HG03039 (cell line): ENCODE measurements around the gene PIAS4.

ENCODE experiments used
- ATAC-seq: cut with Tn5 transposase; IDR thresholded peaks from one replicate; pipeline ENCODE4 v1.9.1; 2021; ENCODE audit warnings: mild to moderate bottlenecking, moderate library complexity; ENCODE audit not compliant: unreplicated experiment

The PIAS4 gene

DNA sequence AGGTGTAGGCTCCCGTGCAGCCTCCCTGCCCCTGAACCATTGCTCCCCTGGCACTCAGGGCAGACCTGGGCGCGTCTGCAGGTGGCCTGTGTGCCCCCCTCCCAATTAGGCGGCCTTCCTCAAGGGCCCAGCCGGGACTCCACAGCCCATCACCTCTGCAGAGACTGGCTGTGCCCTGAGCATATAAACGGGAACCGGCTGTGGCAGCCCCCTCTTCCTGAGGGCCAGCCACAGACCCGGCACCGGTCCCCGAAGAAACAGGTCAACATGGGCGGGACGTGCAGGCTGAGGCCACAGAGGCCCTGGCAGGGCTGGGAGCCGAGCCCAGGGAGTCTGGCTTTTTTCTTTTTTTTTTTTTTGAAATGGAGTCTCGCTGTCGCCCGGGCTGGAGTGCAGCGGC, 12.0 kb downstream of the PIAS4 start:
- ATAC-seq = no peak

DNA sequence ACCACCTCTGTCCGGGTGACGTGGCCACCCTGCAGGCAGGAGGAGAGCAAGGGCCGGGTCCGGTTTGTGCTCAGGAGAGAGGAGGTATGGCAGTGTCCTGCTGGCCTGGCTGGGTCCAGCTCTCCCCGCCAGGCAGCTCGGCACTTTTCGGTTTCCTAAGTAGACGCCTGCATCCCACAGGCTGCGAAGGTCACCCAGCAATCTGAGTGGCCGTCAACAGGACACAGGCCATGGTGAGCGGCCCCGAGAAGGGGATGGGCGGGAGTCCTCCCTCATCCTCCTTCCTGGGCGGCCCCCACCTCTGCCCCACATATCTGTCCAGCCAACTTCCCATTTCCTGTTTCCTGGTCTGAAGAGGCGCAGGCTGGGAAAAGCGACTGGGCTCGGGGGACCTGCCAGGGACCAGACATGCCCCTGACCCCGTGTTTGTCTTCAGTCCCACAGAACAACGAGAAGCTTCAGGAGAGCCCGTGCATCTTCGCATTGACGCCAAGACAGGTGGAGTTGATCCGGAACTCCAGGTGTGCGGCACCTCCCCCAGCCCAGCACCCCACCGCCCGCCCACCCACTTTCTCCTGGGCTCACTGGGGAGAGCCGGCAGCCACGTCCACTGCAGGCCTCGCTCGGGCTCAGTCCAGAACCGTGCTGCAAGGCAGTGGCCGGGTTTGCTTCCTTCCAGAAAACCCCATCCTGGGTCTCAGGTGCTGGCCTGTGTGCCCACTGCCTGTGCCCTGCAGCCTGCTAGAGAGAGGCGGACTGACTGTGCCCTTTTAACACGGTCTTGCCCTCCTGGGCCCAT, 16.3 kb downstream of the PIAS4 start:
- no peak for ATAC-seq

DNA sequence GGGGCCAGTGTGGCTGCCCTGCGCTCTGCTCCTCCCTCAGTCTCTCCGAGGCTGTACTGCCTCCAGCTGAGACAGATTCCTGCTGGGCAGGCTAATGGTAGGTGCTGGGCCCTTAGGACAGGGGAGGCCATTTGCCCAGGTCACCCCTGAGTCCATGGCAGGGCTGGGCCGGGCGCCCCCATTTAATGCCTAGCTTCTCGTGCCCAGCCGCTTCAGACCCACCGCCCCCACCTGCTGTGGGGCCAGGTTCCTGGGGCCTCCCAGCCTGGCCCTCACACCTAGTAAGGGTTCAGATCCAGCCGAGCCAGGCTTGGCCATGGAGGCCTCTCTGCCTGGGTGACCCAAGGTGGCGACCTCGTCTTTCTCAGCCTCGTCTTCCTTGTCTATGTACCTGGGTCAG, 17.8 kb downstream of the PIAS4 start:
- ATAC-seq = no peak

DNA sequence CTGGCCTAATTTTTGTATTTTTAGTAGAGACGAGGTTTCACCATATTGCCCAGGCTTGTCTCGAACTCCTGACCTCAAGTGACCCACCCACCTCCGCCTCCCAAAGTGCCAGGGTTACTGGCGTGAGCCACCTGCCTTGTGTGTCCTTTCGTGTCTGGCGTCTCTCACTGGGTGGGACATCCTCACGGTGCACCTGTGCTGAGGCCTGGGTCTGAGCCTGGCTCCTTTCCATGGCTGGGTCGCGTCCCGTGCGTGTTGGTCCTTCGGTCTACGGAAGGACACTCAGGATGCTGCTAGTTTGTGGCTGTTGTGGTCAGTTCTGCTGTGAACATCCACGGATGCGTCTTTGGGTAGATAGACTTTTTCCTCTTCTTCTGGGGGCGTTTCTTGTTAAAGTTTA, 19.6 kb downstream of the PIAS4 start:
- no peak for ATAC-seq

DNA sequence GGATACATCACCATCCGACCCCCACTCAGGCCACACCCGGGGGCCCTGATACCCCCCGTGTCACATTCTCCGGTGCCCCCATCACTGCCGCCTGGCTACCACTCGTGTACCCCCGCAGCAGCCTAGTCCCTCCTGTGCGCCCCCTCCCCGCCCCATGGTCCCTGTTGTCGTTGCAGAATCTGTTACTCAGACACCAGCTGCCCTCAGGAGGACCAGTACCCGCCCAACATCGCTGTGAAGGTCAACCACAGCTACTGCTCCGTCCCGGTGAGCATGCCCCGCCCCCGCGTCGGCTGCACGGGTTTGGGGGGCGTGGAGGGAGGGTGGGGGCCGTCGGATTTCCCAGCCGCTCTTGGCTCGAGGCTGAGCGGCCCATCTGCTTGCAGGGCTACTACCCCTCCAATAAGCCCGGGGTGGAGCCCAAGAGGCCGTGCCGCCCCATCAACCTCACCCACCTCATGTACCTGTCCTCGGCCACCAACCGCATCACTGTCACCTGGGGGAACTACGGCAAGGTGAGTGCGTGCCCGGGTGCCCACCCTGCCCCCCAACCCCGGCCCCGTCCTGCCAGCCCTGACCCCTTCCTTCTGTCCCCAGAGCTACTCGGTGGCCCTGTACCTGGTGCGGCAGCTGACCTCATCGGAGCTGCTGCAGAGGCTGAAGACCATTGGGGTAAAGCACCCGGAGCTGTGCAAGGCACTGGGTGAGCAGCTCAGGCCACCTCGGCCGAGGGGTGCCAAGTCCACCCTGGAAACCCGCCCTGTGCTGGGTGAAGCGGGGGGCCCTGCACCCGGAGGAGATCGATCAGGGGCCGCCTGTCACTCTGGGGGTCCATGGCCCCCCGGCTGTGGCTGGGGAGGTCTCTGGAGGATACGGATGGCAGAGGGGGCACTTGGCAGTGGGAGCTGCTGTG, 21.1 kb downstream of the PIAS4 start:
- no peak for ATAC-seq

DNA sequence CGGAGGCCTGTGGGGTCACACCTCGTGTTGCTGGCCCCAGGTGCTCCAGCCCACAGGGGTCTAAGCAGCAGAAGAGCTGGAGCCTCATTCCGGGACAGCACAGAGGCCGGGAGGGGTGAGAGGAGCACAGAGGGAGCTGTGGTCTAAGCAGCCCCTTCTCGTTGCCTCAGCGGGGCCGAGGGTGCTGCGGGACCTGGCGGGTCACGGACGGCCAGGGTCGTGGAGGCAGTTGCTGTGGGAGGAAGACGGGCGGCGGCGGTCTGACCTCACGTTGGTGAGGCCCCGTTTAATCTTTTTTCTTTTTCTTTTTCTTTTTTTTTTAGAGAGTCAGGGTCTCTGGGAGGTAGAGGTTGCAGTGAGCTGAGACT, 21.7 kb downstream of the PIAS4 start:
- ATAC-seq = no peak

DNA sequence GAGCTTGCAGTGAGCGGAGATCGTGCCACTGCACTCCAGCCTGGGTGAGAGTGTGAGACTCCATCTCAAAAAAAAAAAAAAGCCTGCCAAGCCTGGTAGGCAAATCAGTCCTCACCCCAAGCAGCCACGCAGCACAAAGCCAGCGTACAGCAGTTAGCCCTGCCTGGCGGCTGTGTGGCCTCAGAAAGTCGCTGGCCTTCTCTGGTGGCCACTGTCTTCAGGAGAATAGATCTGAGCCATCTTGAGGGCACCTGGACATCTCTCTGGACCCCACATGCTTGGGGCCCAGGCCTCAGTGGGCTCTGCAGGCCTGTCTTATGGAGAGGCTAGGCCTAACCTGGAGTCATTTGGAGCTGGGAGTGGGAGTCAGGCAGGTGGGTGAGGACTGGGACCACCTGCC, 23.0 kb downstream of the PIAS4 start:
- no peak for ATAC-seq

DNA sequence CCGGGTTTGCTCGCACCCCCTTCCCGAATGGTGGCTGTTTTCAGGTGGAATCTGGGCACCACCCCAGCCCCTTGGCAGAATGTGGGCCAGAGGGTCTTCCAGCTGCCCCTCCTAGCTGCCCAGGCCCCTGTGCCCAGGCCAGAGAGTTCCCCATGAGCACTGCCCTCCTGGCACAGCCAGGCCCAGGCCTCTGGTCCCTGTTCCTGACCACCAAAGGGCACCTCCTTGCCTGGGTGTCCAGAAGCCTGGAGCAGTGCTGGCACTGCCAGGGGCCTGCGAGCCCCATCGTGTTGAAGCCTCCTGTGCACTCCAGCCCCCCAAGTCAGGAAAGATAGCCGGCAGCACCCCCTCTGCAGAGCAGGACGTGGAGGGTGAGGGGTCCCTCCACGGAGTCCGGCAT, 23.4 kb downstream of the PIAS4 start:
- no peak for ATAC-seq

DNA sequence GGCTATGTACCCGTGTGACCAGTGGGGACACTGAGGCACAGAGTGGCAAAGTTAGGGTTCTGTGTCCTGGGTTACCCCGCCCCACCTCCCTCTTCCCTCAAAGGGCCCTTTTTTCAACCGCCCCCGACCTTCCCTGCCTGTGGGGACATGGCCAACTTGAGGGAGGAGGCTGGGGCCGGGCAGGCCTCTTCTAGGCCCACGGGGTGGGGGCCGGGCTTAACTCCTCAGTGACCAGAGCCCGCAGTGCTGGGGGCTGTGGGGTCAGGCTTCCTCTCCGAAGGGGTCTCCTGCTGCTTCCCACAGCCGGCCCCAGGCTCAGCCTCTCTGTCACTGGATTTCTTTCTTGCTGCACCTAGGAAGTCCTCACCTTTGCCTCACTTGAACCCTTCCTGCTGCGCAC, 23.9 kb downstream of the PIAS4 start:
- ATAC-seq = no peak

DNA sequence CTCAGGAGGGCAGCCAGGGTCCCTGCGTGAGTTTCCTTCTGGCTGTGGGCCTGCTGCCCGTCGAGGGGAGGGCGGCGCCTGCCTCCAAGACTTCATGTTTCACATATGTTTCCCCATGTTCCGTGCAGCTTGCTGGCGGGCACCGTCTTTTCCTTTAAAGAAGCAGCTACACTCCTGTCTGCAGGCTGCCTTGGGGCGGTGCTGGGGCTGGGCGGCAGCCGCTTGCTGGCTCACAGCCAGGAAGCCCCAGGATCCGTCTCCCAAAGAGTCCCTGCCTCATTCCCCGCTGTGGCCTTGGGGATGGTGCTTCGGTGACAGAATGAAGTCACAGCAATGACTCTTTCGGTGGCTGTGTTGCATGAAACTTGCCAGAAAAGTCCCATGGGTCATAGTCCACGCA, 24.9 kb downstream of the PIAS4 start:
- ATAC-seq = no peak

DNA sequence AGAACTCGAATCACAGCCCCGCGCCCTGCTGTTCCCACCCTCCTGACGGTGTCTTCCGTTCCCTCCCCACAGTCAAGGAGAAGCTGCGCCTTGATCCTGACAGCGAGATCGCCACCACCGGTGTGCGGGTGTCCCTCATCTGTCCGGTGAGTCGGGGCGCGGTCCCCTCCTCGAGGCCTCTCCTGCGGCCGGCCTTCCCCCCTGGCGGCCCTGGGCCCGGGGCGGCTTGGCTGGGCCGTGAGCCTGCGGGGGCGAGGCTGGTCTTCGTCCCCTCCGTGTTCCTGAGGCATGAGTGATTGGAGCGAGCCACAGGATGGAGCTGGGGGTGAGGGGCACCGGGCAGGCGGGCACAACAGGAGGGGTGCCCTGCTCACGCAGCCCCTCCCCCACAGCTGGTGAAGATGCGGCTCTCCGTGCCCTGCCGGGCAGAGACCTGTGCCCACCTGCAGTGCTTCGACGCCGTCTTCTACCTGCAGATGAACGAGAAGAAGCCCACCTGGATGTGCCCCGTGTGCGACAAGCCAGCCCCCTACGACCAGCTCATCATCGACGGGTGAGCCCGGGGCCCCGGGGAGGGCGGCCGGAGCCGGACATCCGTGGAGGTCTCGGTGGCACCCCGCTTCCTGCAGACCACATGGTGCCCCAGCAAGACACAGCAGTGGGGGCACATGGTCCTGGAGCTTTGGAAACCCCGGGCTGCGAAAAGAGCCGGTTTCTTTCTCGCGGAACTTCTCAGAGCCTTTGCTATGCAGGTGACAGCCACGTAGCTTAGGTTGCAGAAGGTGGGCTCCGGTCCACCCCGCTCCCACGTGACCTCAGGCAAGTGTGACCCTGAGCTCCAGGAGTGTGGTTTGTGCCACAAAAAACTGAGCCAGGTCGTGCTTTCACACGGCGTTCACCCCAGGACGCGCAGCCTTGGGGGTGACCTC, 25.8 kb downstream of the PIAS4 start:
- no peak for ATAC-seq

DNA sequence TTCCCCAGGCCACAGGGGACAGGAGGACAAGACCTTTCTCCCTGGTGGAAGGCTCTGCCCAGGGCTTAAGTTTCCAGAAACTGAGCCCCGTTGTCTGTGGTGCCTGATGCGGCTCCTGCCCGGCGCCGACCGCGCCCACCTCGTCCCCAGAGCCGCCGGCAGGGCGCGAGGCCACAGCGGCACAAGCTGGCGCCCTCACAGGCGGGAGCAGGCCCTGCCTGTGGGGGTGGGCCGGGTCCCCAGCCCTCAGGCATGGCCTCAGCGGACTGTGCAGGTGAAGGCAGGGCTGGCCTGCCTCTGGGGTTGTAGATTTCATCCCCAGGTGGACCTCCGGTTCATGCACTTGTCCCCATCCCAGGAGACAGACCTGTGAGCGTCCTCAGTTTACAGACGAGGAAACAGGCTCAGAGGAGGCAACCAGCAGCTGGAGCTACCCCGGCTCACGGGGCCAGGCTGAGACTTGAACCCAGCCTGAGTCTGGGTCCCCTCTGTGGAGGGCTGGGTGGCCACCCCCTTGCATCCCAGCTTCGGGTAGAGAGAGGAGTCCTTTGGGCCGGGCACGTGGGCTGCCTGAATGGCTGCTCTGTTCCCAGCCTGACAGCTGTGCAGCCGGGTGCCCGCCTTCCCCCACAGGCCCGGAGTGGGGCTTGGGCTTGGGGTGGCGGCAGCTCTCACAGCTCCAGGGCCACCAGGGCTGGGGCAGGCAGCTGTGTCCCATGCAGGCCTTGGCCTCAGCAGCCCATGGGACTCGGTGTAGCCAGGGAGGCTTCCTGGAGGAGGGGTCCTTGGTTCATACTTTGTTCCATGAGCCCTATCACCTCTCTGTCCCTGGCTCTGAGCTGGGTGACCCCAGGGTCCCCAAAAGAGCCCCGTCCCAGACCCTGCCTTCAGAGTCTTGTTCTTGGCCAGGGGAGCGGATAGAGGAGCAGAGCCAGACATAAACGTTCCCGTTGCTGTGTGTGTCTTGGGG, 26.8 kb downstream of the PIAS4 start:
- no peak for ATAC-seq

DNA sequence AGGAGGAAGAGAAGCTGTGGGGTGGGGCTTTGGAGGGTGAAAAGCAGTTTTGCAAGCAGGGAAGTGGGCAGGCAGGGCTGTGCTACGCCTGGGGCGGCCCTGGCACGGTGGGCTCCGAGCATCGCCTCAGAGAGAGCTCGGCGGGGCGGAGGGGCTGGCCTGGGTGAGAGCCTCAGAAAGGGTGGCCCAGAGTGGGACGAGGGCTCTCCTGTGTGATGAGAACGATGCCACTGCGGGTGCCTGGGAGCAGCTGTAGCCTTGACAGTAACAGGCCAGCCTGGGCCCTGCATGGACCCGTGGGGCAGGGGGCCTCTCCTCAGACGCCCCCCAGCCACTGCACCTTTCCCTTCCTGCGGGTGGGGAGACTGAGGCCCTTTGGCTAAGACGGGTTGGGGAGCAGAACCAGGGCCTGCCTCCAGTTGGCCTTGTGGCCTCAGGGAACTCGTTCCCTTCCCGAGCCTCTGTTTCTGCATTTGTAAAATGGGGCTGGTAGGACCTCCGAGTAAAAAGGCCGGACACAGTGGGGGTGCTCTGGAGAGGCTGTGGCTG, 27.6 kb downstream of the PIAS4 start:
- ATAC-seq = no peak

DNA sequence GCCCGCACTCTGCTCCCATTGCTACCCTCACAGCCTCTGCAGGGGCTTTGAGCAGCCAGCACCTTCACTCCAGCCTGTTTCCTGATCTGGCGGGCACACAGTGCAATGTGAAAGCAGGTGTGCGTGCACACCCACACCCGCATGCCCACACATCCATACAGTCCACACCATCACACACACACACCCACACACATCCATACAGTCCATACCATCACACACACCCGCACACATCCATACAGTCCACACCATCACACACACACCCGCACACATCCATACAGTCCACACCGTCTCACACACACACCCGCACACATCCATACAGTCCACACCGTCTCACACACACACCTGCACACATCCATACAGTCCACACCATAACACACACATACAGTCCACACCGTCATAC, 28.0 kb downstream of the PIAS4 start:
- no peak for ATAC-seq

DNA sequence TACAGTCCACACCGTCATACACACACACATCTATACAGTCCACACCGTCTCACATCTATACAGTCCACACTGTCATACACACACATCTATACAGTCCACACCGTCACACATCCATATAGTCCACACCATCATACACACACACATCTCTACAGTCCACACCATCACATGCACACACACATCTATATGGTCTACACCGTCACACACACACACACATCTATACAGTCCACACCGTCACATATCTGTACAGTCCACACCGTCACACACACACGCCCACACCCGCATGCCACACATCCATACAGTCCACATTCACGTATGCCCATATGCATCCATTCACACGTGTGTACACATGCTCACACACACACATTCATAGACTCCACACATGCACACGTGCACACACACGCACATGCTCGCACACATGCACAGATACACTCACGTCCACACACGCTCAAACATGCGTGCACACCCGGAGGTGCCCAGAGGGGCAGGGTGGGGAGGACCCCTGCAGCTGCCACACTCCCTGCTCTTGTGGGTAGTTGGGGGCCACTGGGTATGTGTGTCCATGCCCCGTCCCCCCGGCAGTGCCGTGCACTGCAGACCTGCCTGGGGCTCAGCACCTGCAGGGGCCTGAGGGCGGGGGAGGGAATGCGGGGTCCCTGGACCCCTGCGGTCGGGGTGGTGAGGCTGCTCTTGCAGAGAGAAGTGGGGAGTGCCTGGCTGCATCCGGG, 29.2 kb downstream of the PIAS4 start:
- no peak for ATAC-seq

DNA sequence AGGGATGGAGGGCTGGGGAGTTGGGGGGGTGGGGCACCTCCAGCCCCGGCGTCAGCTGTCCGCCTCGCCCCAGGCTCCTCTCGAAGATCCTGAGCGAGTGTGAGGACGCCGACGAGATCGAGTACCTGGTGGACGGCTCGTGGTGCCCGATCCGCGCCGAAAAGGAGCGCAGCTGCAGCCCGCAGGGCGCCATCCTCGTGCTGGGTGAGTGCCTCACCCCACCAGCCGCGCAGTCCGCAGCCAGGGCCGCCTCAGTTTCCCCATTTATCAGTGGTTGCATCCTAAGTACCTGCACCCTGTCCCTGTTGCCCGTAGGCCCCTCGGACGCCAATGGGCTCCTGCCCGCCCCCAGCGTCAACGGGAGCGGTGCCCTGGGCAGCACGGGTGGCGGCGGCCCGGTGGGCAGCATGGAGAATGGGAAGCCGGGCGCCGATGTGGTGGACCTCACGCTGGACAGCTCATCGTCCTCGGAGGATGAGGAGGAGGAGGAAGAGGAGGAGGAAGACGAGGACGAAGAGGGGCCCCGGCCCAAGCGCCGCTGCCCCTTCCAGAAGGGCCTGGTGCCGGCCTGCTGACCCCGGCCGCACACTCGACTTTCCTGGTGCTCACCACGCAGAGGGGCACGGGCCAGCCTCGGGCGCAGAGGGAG, 29.9 kb downstream of the PIAS4 start:
- ATAC-seq = no peak

DNA sequence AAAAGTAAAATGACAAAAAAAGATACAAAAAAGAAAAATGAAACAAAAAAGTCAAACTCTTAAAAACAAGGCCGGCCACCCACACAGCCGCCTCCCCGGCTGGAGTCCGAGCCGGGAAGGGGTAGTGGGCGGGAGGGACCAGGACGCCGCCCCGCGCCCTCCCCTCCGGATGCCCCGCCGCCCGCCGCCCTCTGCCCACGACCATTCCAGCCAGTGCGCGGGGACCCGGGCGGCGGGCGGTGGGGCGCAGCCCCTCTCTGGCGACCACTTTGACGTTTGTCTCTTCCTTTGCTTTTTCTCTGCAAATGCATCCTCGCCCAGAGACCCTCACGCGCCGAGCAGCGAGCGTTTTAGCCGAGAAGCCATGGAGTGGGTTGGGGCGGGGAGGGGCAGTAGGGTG, 30.5 kb downstream of the PIAS4 start:
- no peak for ATAC-seq

DNA sequence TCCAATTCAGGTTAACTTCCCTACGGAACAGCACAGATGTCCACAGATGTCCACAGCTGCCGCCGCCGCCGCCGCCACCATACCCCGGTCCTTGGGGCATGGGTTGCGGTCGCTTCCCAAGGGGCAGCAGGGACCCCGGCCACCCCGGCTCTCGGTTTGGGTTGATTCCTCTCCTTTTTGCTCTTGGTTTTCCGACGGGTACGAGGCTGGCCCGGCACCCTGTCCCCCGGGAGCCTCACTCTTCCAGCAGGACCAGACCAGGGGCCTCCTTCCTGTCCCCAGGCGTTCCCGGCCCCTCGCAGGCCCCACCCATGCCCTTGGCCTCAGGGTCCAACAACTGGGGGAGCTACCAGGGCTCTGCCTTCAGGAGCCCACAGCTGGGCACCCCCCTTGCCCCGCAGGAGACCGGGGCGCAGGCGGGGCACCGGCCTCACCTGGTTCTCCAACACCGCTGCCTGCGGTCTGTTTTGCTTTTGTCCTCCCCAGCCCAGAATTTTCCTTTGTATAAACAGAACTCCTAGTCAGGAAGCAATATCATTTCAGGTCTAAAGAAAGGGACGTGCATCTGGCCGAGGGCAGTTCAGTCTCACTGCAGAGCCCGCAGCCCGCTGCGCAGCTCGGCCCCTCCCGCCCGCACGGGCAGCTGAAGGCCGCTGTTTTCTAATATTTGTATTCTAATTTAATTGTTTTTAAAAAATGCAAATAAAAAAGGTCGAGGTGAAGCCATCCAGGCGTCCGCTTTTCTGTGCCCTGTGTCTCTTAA, 31.3 kb downstream of the PIAS4 start:
- ATAC-seq = no peak
